Ovary (tissue), 9 donors: ENCODE measurements around the gene NTRK2. TPM values are rescaled to one million over a fixed set of nuclear protein-coding genes. Genes with fewer than 3 reads are reported as not detected.

Experiments used
- DNase-seq, 5 donors: peaks; one replicate each; pipeline ENCODE4 v3.0.0-alpha.2; 2019 to 2020
- H3K27ac ChIP-seq, 2 donors: fragments of 200-600 bp; one replicate each; pipeline versions ENCODE4 v1.5.1 to v1.8.0; 2019 to 2022
- H3K27me3 ChIP-seq: fragments of 200-600 bp; one replicate; pipeline ENCODE4 v1.8.0; 2022
- H3K36me3 ChIP-seq: fragments of 200-600 bp; sonication (generic); one replicate; pipeline ENCODE4 v1.5.1; 2019
- H3K4me1 ChIP-seq: one replicate; pipeline ENCODE4 v1.8.1; 2013; ENCODE audit warnings: mild to moderate bottlenecking, moderate library complexity; ENCODE audit not compliant: insufficient read depth
- H3K4me3 ChIP-seq: fragments of 200-600 bp; sonication (generic); one replicate; pipeline ENCODE4 v1.5.1; 2017
- H3K9me3 ChIP-seq, 2 donors: fragments of 200-600 bp in 1 of 2; sonication (generic) in 1 of 2; one replicate each; pipeline versions ENCODE4 v1.5.1 to v1.8.1; 2013 to 2019; ENCODE audit warnings: mild to moderate bottlenecking in 1 of 2, moderate library complexity in 1 of 2
- CTCF ChIP-seq, 3 donors: fragments of 450-650 bp in 2 of 3; fragments of 200-600 bp in 1 of 3; IDR thresholded peaks; one replicate each; pipeline versions ENCODE4 v1.5.1 to v1.8.0; 2016 to 2022; ENCODE audit warnings: antibody characterized with exemption in 3 of 3, mild to moderate bottlenecking in 1 of 3
- EP300 ChIP-seq: sonication (generic); formaldehyde crosslinking; IDR thresholded peaks from one replicate; pipeline ENCODE4 v1.6.1; 2017; ENCODE audit warnings: antibody characterized with exemption
- POLR2A ChIP-seq: fragments of 450-650 bp; IDR thresholded peaks from one replicate; pipeline ENCODE4 v1.6.1; 2017; ENCODE audit warnings: antibody characterized with exemption, mild to moderate bottlenecking, moderate library complexity
- WGBS, 3 donors: extraction: QIAGEN DNeasy Blood & Tissue Kit in 1 of 3; methylation state at CpG; one replicate each; pipeline versions ENCODE4 v1.1.5 to v1.1.7; 2013 to 2017; 5-methylcytosine and 5-hydroxymethylcytosine counted together
- intact Hi-C, 4 donors: fragments of 100-400 bp; cut with DNase I; formaldehyde crosslinking; loops; one replicate each; pipeline versions ENCODE4 v1.11.0 to v1.15.1; 2022 to 2023
- polyA plus RNA-seq, 2 donors: library from polyadenylated mRNA; stranded (reverse); fragments of 200-250 nt in 1 of 2; fragments of 350-450 nt in 1 of 2; fragmentation: Illumina TruSeq in 1 of 2; extraction: RNeasy Lipid Tissue Mini Kit (QIAGEN cat#74804) in 1 of 2; gene quantifications; one replicate each; pipeline ENCODE4 v1.2.3, GENCODE V29; 2013 to 2014
- total RNA-seq, 7 donors: library from RNA; depleted of rRNA in 2 of 7; stranded (reverse); fragments of >200 nt in 2 of 7; fragmentation: NEBNext Ultra II Directional in 3 of 7; extraction: Animal tissue kit (Norgen Biotek cat#: 25700) in 3 of 7; gene quantifications; one replicate each; pipeline versions ENCODE4 v1.1.0 to v1.2.4, GENCODE V29; 2016 to 2023
- donor health status: DM: no; HTN: no; CAD: no; lungs with moderate emphysema.
- donor health status: DM: no; HTN: no; CAD: no.
- donor health status: Bipolar disorder and iron deficiency.
- donor health status: DM: yes; HTN: yes; CAD: no.
- donor health status: DM: no; HTN: no; CAD: no.
- donor health status: DM: yes; HTN: yes; CAD: no.

Gene NTRK2
- total and polyA plus RNA-seq, 9 donors: 6.4 to 31.1 (median 10.8) TPM

- H3K27ac ChIP-seq: no peak overlapping the region
- H3K27me3 ChIP-seq: no peaks in the 10 kb centered on the region
- no peaks in the 10 kb centered on the region for H3K9me3 ChIP-seq
- DNase-seq: no peak
- H3K4me1 ChIP-seq: no peaks in the 10 kb centered on the region
- no peak overlapping the region for H3K4me3 ChIP-seq
- TF ChIP-seq EP300 (no peak), POLR2A (no peak), CTCF (IDR thresholded peaks at IDR 0.05) (no peak)
- 82 to 92% (median 85%) methylated on average over 6 of the region's 6 CpGs for WGBS, 3 donors
- intact Hi-C loops: no loop called here
- H3K36me3 ChIP-seq: no peaks in the 10 kb centered on the region
These were observed 258.9 kb downstream of the NTRK2 start for GRCh38 chr9:84928419-84928818.

GRCh38 chr9:84929068-84929467 is 259.5 kb downstream of the NTRK2 start:
- Histone ChIP-seq H3K4me3 (no peak overlapping the region), H3K9me3 (no peaks in the 10 kb centered on the region), H3K36me3 (no peaks in the 10 kb centered on the region), H3K27me3 (no peaks in the 10 kb centered on the region), H3K27ac (no peak overlapping the region), H3K4me1 (no peaks in the 10 kb centered on the region)
- TF ChIP-seq EP300: no peak
- no peak for TF ChIP-seq CTCF (IDR thresholded peaks at IDR 0.05)
- TF ChIP-seq POLR2A: no peak
- no peak for DNase-seq
- 90 to 96% (median 94%) methylated on average over 3 of the region's 3 CpGs for WGBS, 3 donors
- intact Hi-C loops: no loop called here

GRCh38 chr9:84932915-84933527 is 263.5 kb downstream of the NTRK2 start:
- TF ChIP-seq CTCF (IDR thresholded peaks at IDR 0.05) (no peak), POLR2A (no peak), EP300 (no peak)
- intact Hi-C loops: loop anchor here in 1 of 4 donors (10.0 kb wide), 1 partner anchor 88 kb away; no protein-coding TSS in a partner anchor

GRCh38 chr9:84935528-84936117 is 266.1 kb downstream of the NTRK2 start:
- Histone ChIP-seq H3K36me3 (no peaks in the 10 kb centered on the region), H3K27ac (no peak overlapping the region), H3K27me3 (no peaks in the 10 kb centered on the region), H3K9me3 (no peaks in the 10 kb centered on the region), H3K4me3 (no peak overlapping the region), H3K4me1 (no peaks in the 10 kb centered on the region)
- no peak for DNase-seq
- intact Hi-C loops: loop anchor here in 1 of 4 donors (10.0 kb wide), 1 partner anchor 91 kb away; no protein-coding TSS in a partner anchor
- TF ChIP-seq EP300 (no peak), POLR2A (no peak), CTCF (IDR thresholded peaks at IDR 0.05) (no peak)

More at GRCh38 chr9:84932915-84933527, 263.5 kb downstream of the NTRK2 start:
- WGBS, 3 donors: 77 to 87% (median 86%) methylated on average over 6 of the region's 6 CpGs
- Histone ChIP-seq H3K27me3 (no peaks in the 10 kb centered on the region), H3K36me3 (no peaks in the 10 kb centered on the region), H3K4me3 (no peak overlapping the region), H3K4me1 (no peaks in the 10 kb centered on the region), H3K9me3 (no peaks in the 10 kb centered on the region), H3K27ac (no peak overlapping the region)
- DNase-seq: no peak
